Adrenal gland (tissue), 12 donors: ENCODE measurements around the gene CDK10. TPM values are rescaled to one million over a fixed set of nuclear protein-coding genes. Genes with fewer than 3 reads are reported as not detected.
"Not testable (repeated sequence)": the region's sequence is repeated elsewhere in the genome, so short reads cannot be mapped to it uniquely, and the experiment has no call there.

ENCODE experiments used
- DNase-seq, 7 donors: peaks; one replicate each; pipeline ENCODE4 v3.0.0-alpha.2; 2019 to 2020
- H3K27ac ChIP-seq, 5 donors: fragments of 200-600 bp; sonication (generic) in 4 of 5; 1 replicate in 3 of 5; 2 replicates in 2 of 5; pipeline versions ENCODE4 v1.5.1 to v1.8.0; 2016 to 2020; ENCODE audit warnings: mild to moderate bottlenecking in 1 of 5
- H3K27me3 ChIP-seq: fragments of 200-600 bp; 2 replicates; pipeline ENCODE4 v1.8.0; 2021
- H3K36me3 ChIP-seq, 2 donors: fragments of 200-600 bp; replicated peaks in 1 of 2; 1 replicate in 1 of 2; 2 replicates in 1 of 2; pipeline versions ENCODE4 v1.5.1 to v1.8.0; 2018 to 2022
- H3K4me1 ChIP-seq, 2 donors: fragments of 200-600 bp; replicated peaks in 1 of 2; 1 replicate in 1 of 2; 2 replicates in 1 of 2; pipeline versions ENCODE4 v1.5.1 to v1.8.0; 2018 to 2021
- H3K4me3 ChIP-seq, 4 donors: fragments of 200-600 bp; sonication (generic) in 3 of 4; one replicate each; pipeline ENCODE4 v1.5.1; 2016 to 2018
- H3K9me3 ChIP-seq, 3 donors: fragments of 200-600 bp; sonication (generic) in 1 of 3; replicated peaks in 1 of 3; 1 replicate in 2 of 3; 2 replicates in 1 of 3; pipeline versions ENCODE4 v1.5.1 to v1.8.0; 2016 to 2021
- CTCF ChIP-seq, 6 experiments: fragments of 450-650 bp in 4 of 6; fragments of 200-600 bp in 2 of 6; sonication (generic) in 1 of 6; IDR thresholded peaks; 1 replicate in 5 of 6; 2 replicates in 1 of 6; pipeline versions ENCODE4 v1.5.1 to v1.8.0; 2016 to 2021; ENCODE audit warnings: antibody characterized with exemption in 6 of 6, mild to moderate bottlenecking in 2 of 6, moderate library complexity in 1 of 6
- POLR2A ChIP-seq, 2 donors: fragments of 450-650 bp; IDR thresholded peaks; one replicate each; pipeline ENCODE4 v1.6.1; 2017; ENCODE audit warnings: antibody characterized with exemption in 2 of 2, mild to moderate bottlenecking in 2 of 2, moderate library complexity in 1 of 2
- WGBS, 4 donors: extraction: QIAGEN DNeasy Blood & Tissue Kit in 2 of 4; methylation state at CpG; one replicate each; pipeline versions ENCODE4 v1.1.5 to v1.1.7; 2013 to 2017; 5-methylcytosine and 5-hydroxymethylcytosine counted together
- intact Hi-C, 2 donors: fragments of 100-400 bp; cut with DNase I; formaldehyde crosslinking; loops; one replicate each; pipeline versions ENCODE4 v1.14.1 to v1.15.0; 2022 to 2023
- polyA plus RNA-seq, 3 donors: library from polyadenylated mRNA; stranded (reverse); fragments of 200-250 nt in 2 of 3; fragments of 350-450 nt in 1 of 3; fragmentation: Illumina TruSeq in 1 of 3; extraction: RNeasy Lipid Tissue Mini Kit (QIAGEN cat#74804) in 1 of 3; gene quantifications; one replicate each; pipeline ENCODE4 v1.2.3, GENCODE V29; 2013 to 2014
- total RNA-seq, 9 donors: library from RNA; depleted of rRNA in 4 of 9; stranded (reverse); fragments of >200 nt in 4 of 9; fragments of 120-200 nt in 1 of 9; fragmentation: NEBNext Ultra II Directional in 1 of 9; extraction: Animal tissue kit (Norgen Biotek cat#: 25700) in 1 of 9; gene quantifications; one replicate each; pipeline versions ENCODE4 v1.1.0 to v1.2.4, GENCODE V29; 2013 to 2023
- donor health status: healthy with polysubstance abuse.
- donor health status: Bipolar disorder and iron deficiency.
- donor health status: DM: yes; HTN: yes; CAD: no.
- donor health status: DM: no; HTN: no; CAD: no.
- donor health status: DM: no; HTN: no; CAD: no.
- donor health status: DM: yes; HTN: yes; CAD: no.

CDK10 gene
- total and polyA plus RNA-seq, 12 donors = 29.5 to 289 (median 64.5) TPM

- Histone ChIP-seq H3K36me3 (no peaks in the 10 kb centered on the region), H3K4me3 (no peak overlapping the region), H3K9me3 (no peaks in the 10 kb centered on the region), H3K27me3 (no peaks in the 10 kb centered on the region), H3K4me1 (no peaks in the 10 kb centered on the region), H3K27ac (no peak overlapping the region)
- intact Hi-C loops = no loop called here
- DNase-seq = no peak
- 74 to 86% (median 80%) methylated on average over 7 to 9 of the region's 9 CpGs for WGBS, 4 donors
- no peak for TF ChIP-seq CTCF (IDR thresholded peaks at IDR 0.05)
- no peak for TF ChIP-seq POLR2A (IDR thresholded peaks at IDR 0.05)
Measured at GRCh38 chr16:89667633-89668032, 18.9 kb upstream of the CDK10 start.

- H3K9me3 ChIP-seq = no peaks in the 10 kb centered on the region
- TF ChIP-seq POLR2A (IDR thresholded peaks at IDR 0.05) = no peak
- DNase-seq = no peak
- H3K27ac ChIP-seq = no peak overlapping the region
- no peaks in the 10 kb centered on the region for H3K4me1 ChIP-seq
- H3K4me3 ChIP-seq = no peak overlapping the region
- intact Hi-C loops = no loop called here
- no peaks in the 10 kb centered on the region for H3K27me3 ChIP-seq
- 68 to 76% (median 73%) methylated on average over 4 to 5 of the region's 5 CpGs for WGBS, 4 donors
- no peaks in the 10 kb centered on the region for H3K36me3 ChIP-seq
Measured at GRCh38 chr16:89668790-89669158, 17.7 kb upstream of the CDK10 start.

- TF ChIP-seq POLR2A (IDR thresholded peaks at IDR 0.05) (no peak), CTCF (IDR thresholded peaks at IDR 0.05) (no peak)
- intact Hi-C loops = no loop called here
- Histone ChIP-seq H3K27me3 (no peaks in the 10 kb centered on the region), H3K36me3 (no peaks in the 10 kb centered on the region), H3K4me3 (no peak overlapping the region), H3K27ac (no peak overlapping the region), H3K9me3 (no peaks in the 10 kb centered on the region), H3K4me1 (no peaks in the 10 kb centered on the region)
- no peak for DNase-seq
- WGBS, 4 donors = 78 to 91% (median 89%) methylated on average over 3 to 13 of the region's 13 CpGs
Measured at GRCh38 chr16:89669755-89670154, 16.7 kb upstream of the CDK10 start.

- H3K4me1 ChIP-seq = no peaks in the 10 kb centered on the region
- H3K36me3 ChIP-seq = no peaks in the 10 kb centered on the region
- DNase-seq = no peak
- TF ChIP-seq POLR2A (IDR thresholded peaks at IDR 0.05) = no peak
- no peak for TF ChIP-seq CTCF (IDR thresholded peaks at IDR 0.05)
- 75 to 82% (median 80%) methylated on average over 6 to 10 of the region's 10 CpGs for WGBS, 4 donors
- H3K27ac ChIP-seq = no peak overlapping the region
- H3K9me3 ChIP-seq = no peaks in the 10 kb centered on the region
- no peak overlapping the region for H3K4me3 ChIP-seq
- intact Hi-C loops = no loop called here
- H3K27me3 ChIP-seq = no peaks in the 10 kb centered on the region
Measured at GRCh38 chr16:89670496-89671431, 15.7 kb upstream of the CDK10 start.

- 84 to 92% (median 91%) methylated on average over 4 of the region's 4 CpGs for WGBS, 4 donors
- H3K4me3 ChIP-seq, H3K4me1 ChIP-seq, H3K27me3 ChIP-seq, H3K9me3 ChIP-seq, DNase-seq, H3K36me3 ChIP-seq, H3K27ac ChIP-seq, intact Hi-C loops: not testable (repeated sequence)
Measured at GRCh38 chr16:89671565-89671964, 14.9 kb upstream of the CDK10 start.
